Measurements from ENCODE around the gene SAMD11. TPM values are rescaled to one million over a fixed set of nuclear protein-coding genes. Genes with fewer than 3 reads are reported as not detected.

SAMD11 gene
- total and polyA plus RNA-seq, 2 donors from 2014 or later, result 13.3 to 21.4 TPM

DNA sequence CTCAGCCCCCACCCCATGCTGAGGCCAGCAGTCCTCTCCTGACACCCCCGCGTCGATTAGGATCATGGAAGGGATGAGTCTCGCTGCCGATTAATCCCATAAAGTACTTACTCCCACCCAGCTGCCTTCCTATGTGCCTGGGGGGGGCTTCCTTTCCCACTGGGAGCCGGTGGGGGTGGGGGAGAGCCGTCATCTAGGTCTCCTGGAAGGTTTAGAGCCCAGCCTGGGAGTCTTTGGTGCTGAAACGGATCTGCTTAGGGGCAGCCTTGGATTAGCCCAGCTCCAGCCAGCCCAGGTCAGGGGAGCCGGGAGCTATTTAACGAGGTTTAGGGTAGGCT, 9.8 kb downstream of the SAMD11 start:
- intact Hi-C loops (cut with DNase I), result no loop called here
- H3K36me3 ChIP-seq (ENCODE audit: control insufficient read depth in 2 of 3, insufficient read depth in 3 of 3, low read length in 3 of 3), result no peaks in the 10 kb centered on the region
- TF ChIP-seq CTCF (IDR thresholded peaks at IDR 0.05; ENCODE audit: borderline replicate concordance, extremely low read depth, insufficient read depth), result no peak
- peak in 1 of 5 donors; percentile 65 for DNase-seq
- H3K9me3 ChIP-seq (ENCODE audit: control insufficient read depth in 2 of 3, insufficient read depth in 1 of 3, low read length in 3 of 3), result no peaks in the 10 kb centered on the region
- H3K27me3 ChIP-seq (ENCODE audit: control insufficient read depth, insufficient read depth, low read length), result no peaks in the 10 kb centered on the region
- no peak for FAIRE-seq
- H3K27ac ChIP-seq (ENCODE audit: low read depth in 2 of 2, low read length in 2 of 2), result no peak overlapping the region
- H3K4me1 ChIP-seq (ENCODE audit: control insufficient read depth in 2 of 3, insufficient read depth in 2 of 3, low read depth in 1 of 3, low read length in 3 of 3), result peaks cover 0 to 15% (median 0%) of the 10 kb centered on the region in 3 donors
- no peak overlapping the region for H3K9ac ChIP-seq (ENCODE audit: low read length in 3 of 3)
- no peak overlapping the region for H3K4me3 ChIP-seq (ENCODE audit: low read length in 3 of 3)

GRCh38 chr1:934991-935750, 11.4 kb downstream of the SAMD11 start:
- H3K4me1 ChIP-seq (ENCODE audit: control insufficient read depth in 2 of 3, insufficient read depth in 2 of 3, low read depth in 1 of 3, low read length in 3 of 3), result peaks cover 0 to 27% (median 0%) of the 10 kb centered on the region in 3 donors
- H3K9me3 ChIP-seq (ENCODE audit: control insufficient read depth in 2 of 3, insufficient read depth in 1 of 3, low read length in 3 of 3), result no peaks in the 10 kb centered on the region
- intact Hi-C loops (cut with DNase I), result no loop called here
- H3K27ac ChIP-seq (ENCODE audit: low read depth in 2 of 2, low read length in 2 of 2), result no peak overlapping the region
- DNase-seq (peak in 1 of 5 donors; percentile 55), FAIRE-seq (no peak)
- H3K36me3 ChIP-seq (ENCODE audit: control insufficient read depth in 2 of 3, insufficient read depth in 3 of 3, low read length in 3 of 3), result no peaks in the 10 kb centered on the region
- no peak overlapping the region for H3K4me3 ChIP-seq (ENCODE audit: low read length in 3 of 3)
- no peak for TF ChIP-seq CTCF (IDR thresholded peaks at IDR 0.05; ENCODE audit: borderline replicate concordance, extremely low read depth, insufficient read depth)
- no peak overlapping the region for H3K9ac ChIP-seq (ENCODE audit: low read length in 3 of 3)
- H3K27me3 ChIP-seq (ENCODE audit: control insufficient read depth, insufficient read depth, low read length), result no peaks in the 10 kb centered on the region

GRCh38 chr1:935751-936231, 12.1 kb downstream of the SAMD11 start:
- TF ChIP-seq CTCF (IDR thresholded peaks at IDR 0.05; ENCODE audit: borderline replicate concordance, extremely low read depth, insufficient read depth), result no peak
- Histone ChIP-seq H3K9ac (ENCODE audit: low read length in 3 of 3) (no peak overlapping the region), H3K4me3 (ENCODE audit: low read length in 3 of 3) (no peak overlapping the region), H3K27me3 (ENCODE audit: control insufficient read depth, insufficient read depth, low read length) (no peaks in the 10 kb centered on the region), H3K36me3 (ENCODE audit: control insufficient read depth in 2 of 3, insufficient read depth in 3 of 3, low read length in 3 of 3) (no peaks in the 10 kb centered on the region), H3K9me3 (ENCODE audit: control insufficient read depth in 2 of 3, insufficient read depth in 1 of 3, low read length in 3 of 3) (no peaks in the 10 kb centered on the region), H3K27ac (ENCODE audit: low read depth in 2 of 2, low read length in 2 of 2) (no peak overlapping the region), H3K4me1 (ENCODE audit: control insufficient read depth in 2 of 3, insufficient read depth in 2 of 3, low read depth in 1 of 3, low read length in 3 of 3) (peaks cover 0 to 27% (median 0%) of the 10 kb centered on the region in 3 donors)
- peak in 3 of 5 donors; percentile 70 to 90 (median 80) for DNase-seq
- no peak for FAIRE-seq
- intact Hi-C loops (cut with DNase I), result no loop called here
